Esophagus muscularis mucosa (tissue), 3 donors: ENCODE results near the gene CIT.

Experiments
- CTCF ChIP-seq, 3 experiments: fragments of 200-600 bp in 2 of 3; fragments of 450-650 bp in 1 of 3; sonication (generic) in 2 of 3; IDR thresholded peaks; one replicate each; pipeline ENCODE4 v1.5.1; 2017 to 2019; ENCODE audit warnings: antibody characterized with exemption in 3 of 3, mild to moderate bottlenecking in 2 of 3, moderate library complexity in 1 of 3
- POLR2AphosphoS5 ChIP-seq, 2 donors: sonication (generic); formaldehyde crosslinking; IDR thresholded peaks; one replicate each; pipeline ENCODE4 v1.6.1; 2017; ENCODE audit warnings: antibody characterized with exemption in 2 of 2

DNA sequence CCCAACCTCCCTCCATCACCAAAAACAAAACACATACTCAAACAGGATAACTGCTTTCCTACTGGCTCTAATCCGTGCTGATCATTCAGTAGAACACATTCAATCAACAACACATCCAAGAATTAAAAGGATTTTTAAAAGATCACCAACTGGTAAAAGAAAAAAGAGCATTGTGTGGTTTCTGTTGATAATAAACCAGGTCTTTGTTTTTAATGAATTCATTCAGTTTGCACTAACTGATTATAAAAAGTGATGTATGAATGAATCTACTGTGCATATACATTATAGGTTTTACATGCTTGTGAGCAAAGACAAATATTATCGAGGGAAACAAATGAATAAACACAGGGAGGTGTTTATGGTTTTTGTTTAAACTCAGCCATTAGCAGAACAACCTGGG is 55.1 kb downstream of the CIT start:
- TF ChIP-seq CTCF (IDR thresholded peaks at IDR 0.05) (no peak), POLR2AphosphoS5 (IDR thresholded peaks at IDR 0.05) (no peak)
